Endothelial cell of umbilical vein (primary cell): Measurements from ENCODE around the gene SLC24A1. TPM values are rescaled to one million over a fixed set of nuclear protein-coding genes. Genes with fewer than 3 reads are reported as not detected.

ENCODE experiments used
- BruUV-seq: library from RNA; stranded (reverse); fragments of 400-500 nt; replicated peaks from 2 replicates; lab custom pipeline; 2021; lab: Mats Ljungman, UMichigan
- CTCF ChIA-PET: fragments of 300-600, 350-600 bp; sonication (Branson Sonifier 250); formaldehyde crosslinking; loops from one replicate; lab custom pipeline; 2021; ENCODE audit warnings: antibody characterized with exemption, inconsistent platforms; lab: Charles Lee
- POLR2A ChIA-PET: fragments of 300-600, 350-600 bp; sonication (Branson Sonifier 250); formaldehyde crosslinking; loops from one replicate; lab custom pipeline; 2021; ENCODE audit warnings: antibody characterized with exemption, inconsistent platforms; lab: Charles Lee
- DNase-seq: peaks from one replicate; pipeline ENCODE4 v3.0.0-alpha.2; 2011; ENCODE audit warnings: low read depth, low spot score
- FAIRE-seq: peaks from 2 replicates; lab custom pipeline; 2011; peaks lifted over from hg19 to GRCh38; lab: Jason Lieb, UNC
- H2AFZ ChIP-seq: 2 replicates; pipeline ENCODE4 v1.6.0; 2012; ENCODE audit warnings: low read depth, low read length, control low read depth, inconsistent platforms
- H3K27ac ChIP-seq: 2 replicates; pipeline ENCODE4 v1.5.1; 2011; ENCODE audit warnings: low read depth, mild to moderate bottlenecking, control low read depth, low read length, moderate library complexity; ENCODE audit not compliant: insufficient read depth
- H3K27me3 ChIP-seq, 2 experiments: 2 replicates each; pipeline versions ENCODE4 v1.6.0 to v1.6.1; 2011; ENCODE audit warnings: low read length in 2 of 2, mixed read lengths in 1 of 2; ENCODE audit not compliant: control insufficient read depth in 2 of 2, insufficient read depth in 2 of 2
- H3K36me3 ChIP-seq, 2 experiments: 2 replicates in 1 of 2; 3 replicates in 1 of 2; pipeline ENCODE4 v1.5.1; 2011; ENCODE audit warnings: low read length in 2 of 2, mild to moderate bottlenecking in 1 of 2, moderate library complexity in 1 of 2; ENCODE audit not compliant: control insufficient read depth in 2 of 2, insufficient read depth in 2 of 2; ENCODE audit errors: extremely low read depth in 1 of 2
- H3K4me1 ChIP-seq: 3 replicates; pipeline ENCODE4 v1.5.1; 2011; ENCODE audit warnings: mild to moderate bottlenecking, low read length; ENCODE audit not compliant: control insufficient read depth, insufficient read depth; ENCODE audit errors: extremely low read depth
- H3K4me2 ChIP-seq: 2 replicates; pipeline ENCODE4 v1.6.1; 2011; ENCODE audit warnings: low read length, control low read depth, mixed read lengths; ENCODE audit not compliant: insufficient read depth
- H3K4me3 ChIP-seq, 3 experiments: fragments of 200-600 bp in 1 of 3; sonication (generic), shearing (Covaris generic) in 1 of 3; replicated peaks in 1 of 3; 2 replicates each; pipeline ENCODE4 v1.5.1; 2011 to 2016; ENCODE audit warnings: control low read depth in 3 of 3, low read length in 3 of 3, mild to moderate bottlenecking in 2 of 3, inconsistent platforms in 1 of 3, low read depth in 1 of 3, moderate library complexity in 1 of 3; ENCODE audit not compliant: insufficient read depth in 1 of 3
- H3K79me2 ChIP-seq: 2 replicates; pipeline ENCODE4 v1.6.0; 2012; ENCODE audit warnings: low read length, inconsistent platforms; ENCODE audit not compliant: control insufficient read depth, insufficient read depth
- H3K9ac ChIP-seq: replicated peaks from 2 replicates; pipeline ENCODE3; 2011; ENCODE audit warnings: low read length, control low read depth; ENCODE audit not compliant: insufficient read depth; ENCODE audit errors: extremely low read depth
- H3K9me1 ChIP-seq: replicated peaks from 3 replicates; pipeline ENCODE4 v1.6.0; 2011; ENCODE audit warnings: mild to moderate bottlenecking, low read length; ENCODE audit not compliant: control insufficient read depth, insufficient read depth; ENCODE audit errors: extremely low read depth
- H3K9me3 ChIP-seq: replicated peaks from 2 replicates; pipeline ENCODE4 v1.5.1; 2012; ENCODE audit warnings: low read length, inconsistent platforms; ENCODE audit not compliant: control insufficient read depth, insufficient read depth
- H4K20me1 ChIP-seq: replicated peaks from 2 replicates; pipeline ENCODE3; 2011; ENCODE audit warnings: mild to moderate bottlenecking, low read length; ENCODE audit not compliant: control insufficient read depth, insufficient read depth; ENCODE audit errors: extremely low read depth
- CTCF ChIP-seq, 2 donors: IDR thresholded peaks; 1 replicate in 1 of 2; 2 replicates in 1 of 2; pipeline ENCODE4 v1.5.1; 2011; ENCODE audit warnings: low read length in 2 of 2, mild to moderate bottlenecking in 2 of 2, moderate library complexity in 2 of 2, control low read depth in 1 of 2, inconsistent platforms in 1 of 2, low read depth in 1 of 2; ENCODE audit not compliant: insufficient read depth in 1 of 2; ENCODE audit errors: extremely low read depth in 1 of 2
- EZH2 ChIP-seq: IDR thresholded peaks from 2 replicates; pipeline ENCODE4 v1.6.1; 2012; ENCODE audit warnings: borderline replicate concordance, low read depth, mild to moderate bottlenecking, moderate library complexity, low read length, inconsistent platforms; ENCODE audit not compliant: severe bottlenecking
- FOS ChIP-seq: IDR thresholded peaks from 2 replicates; pipeline ENCODE4 v1.6.1; 2011; ENCODE audit warnings: mild to moderate bottlenecking, low read length, moderate library complexity, borderline replicate concordance; ENCODE audit not compliant: insufficient read depth
- GATA2 ChIP-seq: IDR thresholded peaks from 2 replicates; pipeline ENCODE4 v1.7.0; 2011; ENCODE audit warnings: low read depth, mild to moderate bottlenecking, moderate library complexity, mixed read lengths, low read length; ENCODE audit not compliant: insufficient read length, insufficient read depth
- JUN ChIP-seq: IDR thresholded peaks from 2 replicates; pipeline ENCODE4 v1.6.1; 2011; ENCODE audit warnings: borderline replicate concordance, low read depth; ENCODE audit not compliant: insufficient read length, insufficient read depth
- MYC ChIP-seq: IDR thresholded peaks from one replicate; pipeline ENCODE4 v1.6.1; 2011; ENCODE audit warnings: mild to moderate bottlenecking, low read depth, low read length
- POLR2A ChIP-seq: IDR thresholded peaks from 2 replicates; pipeline ENCODE4 v1.6.1; 2012; ENCODE audit warnings: low read depth, mild to moderate bottlenecking, control low read depth, low read length
- POLR2AphosphoS5 ChIP-seq: IDR thresholded peaks from 2 replicates; pipeline ENCODE4 v1.6.1; 2012; ENCODE audit warnings: low read depth, mild to moderate bottlenecking, control low read depth, low read length, moderate library complexity; ENCODE audit not compliant: insufficient read depth
- dilution Hi-C: fragments of 300-500 bp; cut with MboI; formaldehyde crosslinking; loops from one replicate; pipeline ENCODE4 v1.15.0; 2019; ENCODE audit warnings: low sequenced_read_pairs; ENCODE audit not compliant: extremely low pct_ligation_motif_present
- intact Hi-C: fragments of 100-400 bp; cut with micrococcal nuclease; formaldehyde crosslinking; loops from one replicate; pipeline ENCODE4 v1.10.0; 2022
- polyA plus RNA-seq, 4 experiments: library from polyadenylated mRNA; depleted of rRNA in 3 of 4; stranded (reverse) in 3 of 4; unstranded in 1 of 4; fragments of >200 nt; gene quantifications; 2 replicates each; pipeline versions ENCODE4 v1.2.1 to v1.2.3, GENCODE V29; 2011 to 2012; ENCODE audit warnings: missing spikeins in 1 of 4
- total RNA-seq: library from RNA; stranded (reverse); gene quantifications from 2 replicates; pipeline ENCODE4 v1.2.3, GENCODE V29; 2021
- TF ChIP-seq, protein P1 (sequence below): IDR thresholded peaks from 2 replicates; pipeline ENCODE4 v1.6.1; 2011; ENCODE audit not compliant: insufficient read depth, insufficient read length

The SLC24A1 gene
- total and polyA plus RNA-seq, 2 donors (not counting 3 experiments of a cell fraction or from before 2014, with no cell fraction given), result 3.6 to 7.3 TPM

GRCh38 chr15:65620833-65621232, 905 bp upstream of the SLC24A1 start:
- ChIA-PET POLR2A (no interaction called here), CTCF (interaction anchor here (1.4 to 1.6 kb wide), 2 partner anchors 16 to 33 kb away, joined by 4 to 6 read pairs; no protein-coding TSS in a partner anchor)
- H3K27me3 ChIP-seq, result no peaks in the 10 kb centered on the region
- H3K36me3 ChIP-seq, result no peaks in the 10 kb centered on the region
- no peaks in the 10 kb centered on the region for H4K20me1 ChIP-seq
- intact Hi-C loops, result no loop called here
- dilution Hi-C loops, result no loop called here
- TF ChIP-seq, protein P1, sequence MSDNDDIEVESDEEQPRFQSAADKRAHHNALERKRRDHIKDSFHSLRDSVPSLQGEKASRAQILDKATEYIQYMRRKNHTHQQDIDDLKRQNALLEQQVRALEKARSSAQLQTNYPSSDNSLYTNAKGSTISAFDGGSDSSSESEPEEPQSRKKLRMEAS, result no peak
- TF ChIP-seq POLR2A (no peak), POLR2AphosphoS5 (no peak), JUN (no peak), FOS (no peak), CTCF (IDR thresholded peaks at IDR 0.05; ENCODE audit: extremely low read depth in 1 of 2, insufficient read depth in 1 of 2, low read depth in 1 of 2, low read length in 2 of 2) (no peak), MYC (no peak), EZH2 (no peak), GATA2 (no peak)
- H2AFZ ChIP-seq, result no peak overlapping the region
- H3K79me2 ChIP-seq, result no peaks in the 10 kb centered on the region
- H3K4me3 ChIP-seq, result no peak overlapping the region
- FAIRE-seq (no peak), DNase-seq (no peak)
- no peaks in the 10 kb centered on the region for H3K4me1 ChIP-seq
- H3K9me3 ChIP-seq, result no peaks in the 10 kb centered on the region
- no peak overlapping the region for H3K4me2 ChIP-seq
- BruUV-seq, result no TSS peak
- no peaks in the 10 kb centered on the region for H3K9me1 ChIP-seq
- H3K27ac ChIP-seq, result no peak overlapping the region
- H3K9ac ChIP-seq, result no peak overlapping the region
